GM20000 (cell line): ENCODE results near the gene PAIP2B.
"Not testable (repeated sequence)": the region's sequence is repeated elsewhere in the genome, so short reads cannot be mapped to it uniquely, and the experiment has no call there.

Experiments
- DNase-seq: peaks from one replicate; pipeline ENCODE4 v3.0.0; 2012; ENCODE audit warnings: low spot score
- CTCF ChIP-seq: IDR thresholded peaks from 2 replicates; pipeline ENCODE4 v1.5.1; 2012; ENCODE audit warnings: mild to moderate bottlenecking, control low read depth; ENCODE audit errors: extremely low read depth, missing control alignments

Gene PAIP2B

GRCh38 chr2:71191570-71191943, 35.3 kb downstream of the PAIP2B start:
- no peak for DNase-seq
- TF ChIP-seq CTCF = no peak

GRCh38 chr2:71190656-71191569, 36.0 kb downstream of the PAIP2B start:
- no peak for TF ChIP-seq CTCF
- no peak for DNase-seq

GRCh38 chr2:71187589-71187988, 39.3 kb downstream of the PAIP2B start:
- TF ChIP-seq CTCF = no peak
- no peak for DNase-seq

GRCh38 chr2:71186973-71187372, 39.9 kb downstream of the PAIP2B start:
- DNase-seq = no peak
- no peak for TF ChIP-seq CTCF

GRCh38 chr2:71183306-71184115, 43.4 kb downstream of the PAIP2B start:
- DNase-seq = not testable (repeated sequence)

- no peak for DNase-seq
- TF ChIP-seq CTCF = no peak
Measured at GRCh38 chr2:71181316-71181715, 45.6 kb downstream of the PAIP2B start.

GRCh38 chr2:71178836-71179235, 48.1 kb downstream of the PAIP2B start:
- not testable (repeated sequence) for DNase-seq

GRCh38 chr2:71174207-71174606, 52.7 kb downstream of the PAIP2B start:
- TF ChIP-seq CTCF = no peak
- no peak for DNase-seq
